Measurements from ENCODE around the gene NF2. TPM values are rescaled to one million over a fixed set of nuclear protein-coding genes. Genes with fewer than 3 reads are reported as not detected.

NF2 gene
- total RNA-seq, 1 experiment from 2014 or later = 40.5 TPM

- H3K27me3 ChIP-seq (replicated peaks; ENCODE audit: insufficient read depth, low read depth, low read length, poor library complexity) = no peaks in the 10 kb centered on the region
- TF ChIP-seq EZH2 (IDR thresholded peaks at IDR 0.05; ENCODE audit: borderline replicate concordance, low read depth, low read length, poor library complexity, severe bottlenecking) (no peak), CTCF (conservative IDR thresholded peaks at IDR 0.05; ENCODE audit: low read depth, low read length) (no peak)
These were observed 28.3 kb downstream of the NF2 start for GRCh38 chr22:29631725-29632124.

GRCh38 chr22:29632672-29633071 is 29.2 kb downstream of the NF2 start:
- Histone ChIP-seq H3K4me1 (ENCODE audit: insufficient read depth, low read length, poor library complexity, severe bottlenecking) (peaks cover 9% of the 10 kb centered on the region), H3K36me3 (ENCODE audit: insufficient read depth, low read length, poor library complexity, severe bottlenecking) (no peaks in the 10 kb centered on the region), H3K9me3 (ENCODE audit: low read depth, low read length, poor library complexity, severe bottlenecking) (no peaks in the 10 kb centered on the region), H3K27me3 (replicated peaks; ENCODE audit: insufficient read depth, low read depth, low read length, poor library complexity) (no peaks in the 10 kb centered on the region), H3K4me3 (ENCODE audit: low read depth, low read length, poor library complexity, severe bottlenecking) (no peak overlapping the region), H3K27ac (ENCODE audit: low read depth, low read length, poor library complexity, severe bottlenecking) (no peak overlapping the region)
- intact Hi-C loops (cut with micrococcal nuclease; ENCODE audit: unreplicated experiment) = no loop called here
- no peak for DNase-seq (ENCODE audit: low spot score)
- no TSS peak for BruUV-seq (replicated peaks)
- POLR2A ChIA-PET (ENCODE audit: low non-redundant PET) = no interaction called here
- TF ChIP-seq CTCF (conservative IDR thresholded peaks at IDR 0.05; ENCODE audit: low read depth, low read length) = no peak
- no peak for TF ChIP-seq EZH2 (IDR thresholded peaks at IDR 0.05; ENCODE audit: borderline replicate concordance, low read depth, low read length, poor library complexity, severe bottlenecking)
- CTCF ChIA-PET = no interaction called here

More at GRCh38 chr22:29631725-29632124, 28.3 kb downstream of the NF2 start:
- ChIA-PET CTCF (no interaction called here), POLR2A (ENCODE audit: low non-redundant PET) (no interaction called here)
- Histone ChIP-seq H3K9me3 (ENCODE audit: low read depth, low read length, poor library complexity, severe bottlenecking) (no peaks in the 10 kb centered on the region), H3K27ac (ENCODE audit: low read depth, low read length, poor library complexity, severe bottlenecking) (no peak overlapping the region), H3K36me3 (ENCODE audit: insufficient read depth, low read length, poor library complexity, severe bottlenecking) (no peaks in the 10 kb centered on the region), H3K4me1 (ENCODE audit: insufficient read depth, low read length, poor library complexity, severe bottlenecking) (peaks cover 9% of the 10 kb centered on the region), H3K4me3 (ENCODE audit: low read depth, low read length, poor library complexity, severe bottlenecking) (no peak overlapping the region)
- intact Hi-C loops (cut with micrococcal nuclease; ENCODE audit: unreplicated experiment) = no loop called here
- no TSS peak for BruUV-seq (replicated peaks)
- DNase-seq (ENCODE audit: low spot score) = no peak

GRCh38 chr22:29633514-29634312 is 30.3 kb downstream of the NF2 start:
- H3K27ac ChIP-seq (ENCODE audit: low read depth, low read length, poor library complexity, severe bottlenecking) = no peak overlapping the region
- BruUV-seq (replicated peaks) = no TSS peak
- TF ChIP-seq EZH2 (IDR thresholded peaks at IDR 0.05; ENCODE audit: borderline replicate concordance, low read depth, low read length, poor library complexity, severe bottlenecking) = no peak
- no peak for TF ChIP-seq CTCF (conservative IDR thresholded peaks at IDR 0.05; ENCODE audit: low read depth, low read length)
- CTCF ChIA-PET = interaction anchor here (1.2 kb wide), 1 partner anchor 8 kb away, joined by 4 read pairs; no protein-coding TSS in a partner anchor
- H3K27me3 ChIP-seq (replicated peaks; ENCODE audit: insufficient read depth, low read depth, low read length, poor library complexity) = peaks cover 2% of the 10 kb centered on the region
- peaks cover 9% of the 10 kb centered on the region for H3K4me1 ChIP-seq (ENCODE audit: insufficient read depth, low read length, poor library complexity, severe bottlenecking)
- H3K9me3 ChIP-seq (ENCODE audit: low read depth, low read length, poor library complexity, severe bottlenecking) = no peaks in the 10 kb centered on the region
- no peak overlapping the region for H3K4me3 ChIP-seq (ENCODE audit: low read depth, low read length, poor library complexity, severe bottlenecking)
- POLR2A ChIA-PET (ENCODE audit: low non-redundant PET) = no interaction called here
- no peaks in the 10 kb centered on the region for H3K36me3 ChIP-seq (ENCODE audit: insufficient read depth, low read length, poor library complexity, severe bottlenecking)
- intact Hi-C loops (cut with micrococcal nuclease; ENCODE audit: unreplicated experiment) = loop anchor here (2.0 kb wide), 2 partner anchors 371 to 455 kb away; no protein-coding TSS in a partner anchor
- DNase-seq (ENCODE audit: low spot score) = no peak
